HCT116 (cell line): Measurements from ENCODE around the gene AGAP1. TPM values are rescaled to one million over a fixed set of nuclear protein-coding genes. Genes with fewer than 3 reads are reported as not detected.

ENCODE experiments used
- ATAC-seq: fragments of 200-7000 bp; cut with Tn5 transposase; 2 replicates; pipeline ENCODE4 v1.9.1; 2020; ENCODE audit warnings: mild to moderate bottlenecking, moderate library complexity
- BruUV-seq: library from RNA; stranded (reverse); fragments of 400-500 nt; replicated peaks from 2 replicates; lab custom pipeline; 2021; lab: Mats Ljungman, UMichigan
- CTCF ChIA-PET: fragments of 300-600 bp; sonication (Branson Sonifier 250); formaldehyde crosslinking; loops from one replicate; lab custom pipeline; 2021; ENCODE audit warnings: antibody characterized with exemption; lab: Charles Lee
- POLR2A ChIA-PET: fragments of 300-600, 350-600 bp; sonication (Branson Sonifier 250); formaldehyde crosslinking; loops from one replicate; lab custom pipeline; 2021; ENCODE audit warnings: antibody characterized with exemption; lab: Charles Lee
- RAD21 ChIA-PET, 2 experiments: fragments of 300-600 bp; sonication (Branson Sonifier 250); formaldehyde crosslinking; loops; one replicate each; lab custom pipeline; 2023; ENCODE audit warnings: low total read pairs in 2 of 2; ENCODE audit not compliant: uncharacterized antibody in 2 of 2, unreplicated experiment in 2 of 2, low non-redundant PET in 1 of 2; lab: Charles Lee
- DNase-seq: peaks from one replicate; pipeline ENCODE4 v3.0.0-alpha.2; 2010; ENCODE audit warnings: low read depth, low spot score
- H2AFZ ChIP-seq: fragments of 200-600 bp; shearing (Covaris generic), sonication (generic); 2 replicates; pipeline ENCODE4 v1.6.1; 2017; ENCODE audit warnings: low read depth, mixed run types, mixed read lengths, antibody characterized with exemption, low read length; ENCODE audit not compliant: poor library complexity, severe bottlenecking
- H3K27ac ChIP-seq: 2 replicates; pipeline ENCODE4 v1.5.1; 2012; ENCODE audit warnings: low read depth, low read length
- H3K27me3 ChIP-seq: fragments of 200-600 bp; sonication (generic); 2 replicates; pipeline ENCODE4 v1.6.1; 2016; ENCODE audit warnings: mixed run types, low read length, mixed read lengths; ENCODE audit not compliant: insufficient read depth
- H3K36me3 ChIP-seq, 2 experiments: fragments of 200-500 bp in 1 of 2; fragments of 200-600 bp in 1 of 2; sonication (Bioruptor generic) in 1 of 2; sonication (generic) in 1 of 2; 2 replicates each; pipeline versions ENCODE4 v1.5.1 to v1.6.1; 2014 to 2016; ENCODE audit warnings: low read length in 2 of 2, inconsistent platforms in 1 of 2, mixed read lengths in 1 of 2, mixed run types in 1 of 2; ENCODE audit not compliant: insufficient read depth in 2 of 2, control insufficient read depth in 1 of 2
- H3K4me1 ChIP-seq, 2 experiments: fragments of 200-600 bp in 1 of 2; sonication (generic) in 1 of 2; 2 replicates each; pipeline versions ENCODE4 v1.5.1 to v1.6.1; 2012 to 2017; ENCODE audit warnings: low read length in 2 of 2, inconsistent platforms in 1 of 2, mild to moderate bottlenecking in 1 of 2, mixed read lengths in 1 of 2, mixed run types in 1 of 2, moderate library complexity in 1 of 2; ENCODE audit not compliant: insufficient read depth in 2 of 2, control insufficient read depth in 1 of 2
- H3K4me2 ChIP-seq: fragments of 200-600 bp; sonication (generic); 2 replicates; pipeline ENCODE4 v1.6.1; 2017; ENCODE audit warnings: mixed run types, low read length, mixed read lengths
- H3K4me3 ChIP-seq, 2 experiments: fragments of 200-600 bp in 1 of 2; sonication (generic) in 1 of 2; replicated peaks in 1 of 2; 2 replicates each; pipeline ENCODE4 v1.5.1; 2011 to 2016; ENCODE audit warnings: low read length in 2 of 2, control low read depth in 1 of 2, low read depth in 1 of 2, mild to moderate bottlenecking in 1 of 2, mixed read lengths in 1 of 2, mixed run types in 1 of 2
- H3K79me2 ChIP-seq: fragments of 200-600 bp; sonication (generic); 2 replicates; pipeline ENCODE4 v1.6.1; 2017; ENCODE audit warnings: mild to moderate bottlenecking, mixed run types, low read length, moderate library complexity, mixed read lengths; ENCODE audit not compliant: insufficient read depth
- H3K9ac ChIP-seq: fragments of 200-600 bp; sonication (generic); 2 replicates; pipeline ENCODE4 v1.6.1; 2016; ENCODE audit warnings: low read length, mixed read lengths
- H3K9me2 ChIP-seq: fragments of 200-600 bp; sonication (generic), shearing (Covaris generic); 2 replicates; pipeline ENCODE4 v1.6.1; 2017; ENCODE audit warnings: mixed run types, mild to moderate bottlenecking, moderate library complexity; ENCODE audit not compliant: insufficient read depth
- H3K9me3 ChIP-seq, 2 experiments: fragments of 200-500 bp in 1 of 2; fragments of 200-600 bp in 1 of 2; sonication (Bioruptor generic) in 1 of 2; sonication (generic) in 1 of 2; 2 replicates each; pipeline ENCODE4 v1.6.1; 2014 to 2017; ENCODE audit warnings: low read length in 2 of 2, mixed read lengths in 2 of 2, inconsistent platforms in 1 of 2, low read depth in 1 of 2, mild to moderate bottlenecking in 1 of 2, mixed run types in 1 of 2, moderate library complexity in 1 of 2; ENCODE audit not compliant: control insufficient read depth in 1 of 2, insufficient read depth in 1 of 2
- H4K20me1 ChIP-seq: fragments of 200-600 bp; sonication (generic), shearing (Covaris generic); 2 replicates; pipeline ENCODE4 v1.6.1; 2017; ENCODE audit warnings: mixed run types, mild to moderate bottlenecking, moderate library complexity; ENCODE audit not compliant: insufficient read depth
- CBX3 ChIP-seq: IDR thresholded peaks from 2 replicates; pipeline ENCODE4 v1.6.1; 2012; ENCODE audit warnings: low read depth
- CEBPB ChIP-seq: IDR thresholded peaks from 2 replicates; pipeline ENCODE4 v1.6.1; 2012; ENCODE audit warnings: low read depth
- EGR1 ChIP-seq: IDR thresholded peaks from 2 replicates; pipeline ENCODE4 v1.6.1; 2012; ENCODE audit warnings: low read depth
- ELF1 ChIP-seq: IDR thresholded peaks from 2 replicates; pipeline ENCODE4 v1.6.1; 2012; ENCODE audit warnings: low read depth, borderline replicate concordance
- EZH2phosphoT487 ChIP-seq: fragments of 200-600 bp; IDR thresholded peaks from 2 replicates; pipeline ENCODE4 v1.6.1; 2018; ENCODE audit warnings: antibody characterized with exemption, borderline replicate concordance
- FOSL1 ChIP-seq: IDR thresholded peaks from 2 replicates; pipeline ENCODE4 v1.6.1; 2012; ENCODE audit warnings: low read depth
- JUND ChIP-seq: IDR thresholded peaks from 2 replicates; pipeline ENCODE4 v1.6.1; 2012
- MAX ChIP-seq: IDR thresholded peaks from 2 replicates; pipeline ENCODE4 v1.6.1; 2012
- POLR2A ChIP-seq: IDR thresholded peaks from 2 replicates; pipeline ENCODE4 v1.7.0; 2011; ENCODE audit warnings: borderline replicate concordance; ENCODE audit not compliant: insufficient read depth, insufficient read length; ENCODE audit errors: extremely low read depth
- POLR2AphosphoS5 ChIP-seq: IDR thresholded peaks from 2 replicates; pipeline ENCODE4 v1.6.1; 2011; ENCODE audit warnings: mild to moderate bottlenecking, low read depth, low read length, moderate library complexity
- SP1 ChIP-seq: IDR thresholded peaks from 2 replicates; pipeline ENCODE4 v1.6.1; 2012; ENCODE audit warnings: low read depth
- SRF ChIP-seq: IDR thresholded peaks from 2 replicates; pipeline ENCODE4 v1.6.1; 2012; ENCODE audit warnings: low read depth
- YY1 ChIP-seq: IDR thresholded peaks from 2 replicates; pipeline ENCODE4 v1.6.1; 2011; ENCODE audit warnings: low read length, low read depth, moderate library complexity, mild to moderate bottlenecking; ENCODE audit not compliant: insufficient replicate concordance; ENCODE audit errors: extremely low read depth
- intact Hi-C: fragments of 100-400 bp; cut with micrococcal nuclease; formaldehyde crosslinking; loops from 2 replicates; pipeline ENCODE4 v1.10.0; 2022
- total RNA-seq: library from RNA; stranded (reverse); gene quantifications from one replicate; pipeline ENCODE4 v1.2.1, GENCODE V29; 2021; ENCODE audit not compliant: unreplicated experiment
- TF ChIP-seq, protein P1 (sequence below): IDR thresholded peaks from 2 replicates; pipeline ENCODE4 v1.6.1; 2012

AGAP1 gene
- total RNA-seq, 1 experiment from 2014 or later: 43.8 TPM

DNA sequence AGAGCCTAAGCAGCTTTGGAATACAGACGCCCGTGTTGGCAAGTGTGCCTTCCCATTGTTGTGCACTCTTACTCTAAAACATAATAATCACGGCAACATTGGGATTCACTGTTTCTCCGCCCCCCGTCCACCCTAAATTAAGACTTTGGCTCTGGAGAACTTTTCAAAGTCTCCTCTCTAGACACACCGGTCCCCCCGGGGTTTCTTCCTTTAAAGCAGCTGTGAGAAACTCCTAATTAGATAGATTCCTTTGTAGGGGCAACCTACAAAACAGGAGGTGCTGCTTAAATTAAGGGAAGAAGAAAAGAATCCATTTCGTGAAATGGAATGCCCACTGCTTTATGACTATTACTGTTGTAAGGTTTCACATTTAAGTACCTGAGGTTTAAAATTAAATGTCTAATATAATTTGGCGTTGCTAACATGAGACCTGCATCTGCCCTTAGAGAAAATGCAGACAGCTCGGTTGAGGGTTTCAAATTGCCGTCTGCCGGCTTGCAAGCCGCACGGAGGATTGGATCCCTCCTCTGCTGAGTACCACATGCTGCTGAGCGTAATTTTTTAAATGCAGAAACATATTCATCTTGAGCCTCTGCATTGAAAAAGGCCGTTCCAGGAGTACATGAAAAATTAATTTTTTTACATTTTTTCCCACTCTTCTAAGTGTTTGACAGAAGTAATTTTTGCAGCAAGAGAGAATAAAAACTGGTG, 441.1 kb downstream of the AGAP1 start:
- Histone ChIP-seq H3K9ac (no peak overlapping the region), H3K36me3 (peaks cover 0 to 11% of the 10 kb centered on the region in 2 experiments; a peak in 1 of 4 replicates), H3K4me2 (no peak overlapping the region), H3K9me3 (no peaks in the 10 kb centered on the region), H3K4me1 (peaks cover 0 to 3% of the 10 kb centered on the region in 2 experiments; a peak in 2 of 4 replicates), H3K9me2 (no peaks in the 10 kb centered on the region), H3K4me3 (no peak overlapping the region), H3K27me3 (no peaks in the 10 kb centered on the region), H2AFZ (no peak overlapping the region), H3K27ac (no peak overlapping the region), H4K20me1 (no peaks in the 10 kb centered on the region), H3K79me2 (no peaks in the 10 kb centered on the region)
- no peak for DNase-seq
- no peak for ATAC-seq
- TF ChIP-seq FOSL1: no peak
- TF ChIP-seq POLR2A: no peak
- TF ChIP-seq CEBPB: no peak
- TF ChIP-seq SP1: no peak
- TF ChIP-seq, protein P1, sequence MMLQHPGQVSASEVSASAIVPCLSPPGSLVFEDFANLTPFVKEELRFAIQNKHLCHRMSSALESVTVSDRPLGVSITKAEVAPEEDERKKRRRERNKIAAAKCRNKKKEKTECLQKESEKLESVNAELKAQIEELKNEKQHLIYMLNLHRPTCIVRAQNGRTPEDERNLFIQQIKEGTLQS: no peak
- no peak for TF ChIP-seq MAX
- TF ChIP-seq CBX3: no peak
- no peak for TF ChIP-seq POLR2AphosphoS5
- no peak for TF ChIP-seq JUND
- no peak for TF ChIP-seq ELF1
- TF ChIP-seq EZH2phosphoT487: no peak
- CTCF ChIA-PET: no interaction called here
- RAD21 ChIA-PET: no interaction called here
- BruUV-seq: no TSS peak
- intact Hi-C loops: no loop called here
- POLR2A ChIA-PET: no interaction called here

DNA sequence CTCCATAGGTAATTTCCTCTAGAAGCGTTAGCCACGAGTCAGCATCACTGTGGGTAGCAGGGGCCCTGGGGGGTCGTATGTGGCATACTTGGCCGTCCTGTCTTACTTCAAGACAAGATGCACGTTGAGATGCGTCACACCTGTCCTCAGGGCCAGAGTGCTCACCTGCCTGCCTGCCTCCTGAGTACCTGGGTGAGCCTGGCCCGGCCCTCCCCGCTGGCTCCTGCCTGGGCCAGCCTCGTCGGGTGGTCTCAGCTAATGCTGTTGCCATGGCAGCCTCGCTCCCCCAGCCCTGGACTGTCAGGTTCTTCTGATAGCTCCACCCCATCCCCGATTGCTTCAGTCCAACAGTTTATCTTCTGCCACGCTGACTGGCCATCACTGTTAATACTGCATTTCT, 441.9 kb downstream of the AGAP1 start:
- CTCF ChIA-PET: no interaction called here
- Histone ChIP-seq H3K9me3 (no peaks in the 10 kb centered on the region), H3K4me1 (peaks cover 5 to 11% of the 10 kb centered on the region in 2 experiments; a peak in 2 of 4 replicates), H3K9me2 (no peaks in the 10 kb centered on the region), H3K27ac (no peak overlapping the region), H3K27me3 (no peaks in the 10 kb centered on the region), H4K20me1 (no peaks in the 10 kb centered on the region), H3K79me2 (no peaks in the 10 kb centered on the region), H2AFZ (no peak overlapping the region), H3K4me3 (no peak overlapping the region), H3K4me2 (no peak overlapping the region), H3K9ac (no peak overlapping the region), H3K36me3 (peaks cover 0 to 11% of the 10 kb centered on the region in 2 experiments; a peak in 1 of 4 replicates)
- POLR2A ChIA-PET: no interaction called here
- intact Hi-C loops: loop anchor here (1.0 kb wide), 1 partner anchor 246 kb away; no protein-coding TSS in a partner anchor
- no peak for DNase-seq
- BruUV-seq: no TSS peak
- no peak for ATAC-seq
- RAD21 ChIA-PET: no interaction called here
- no peak for TF ChIP-seq YY1
- TF ChIP-seq SRF: no peak
- TF ChIP-seq EGR1: no peak
- no peak for TF ChIP-seq MAX
- no peak for TF ChIP-seq CBX3
